ENCODE data around the gene ARMC5.

ARMC5 gene

GRCh38 chr16:31487071-31487719 is 27.9 kb downstream of the ARMC5 start:
- DNase-seq, result no peak
- H3K27ac ChIP-seq (ENCODE audit: insufficient read depth, low read length, poor library complexity, severe bottlenecking), result peak overlapping the region; percentile 58
- H3K4me3 ChIP-seq (ENCODE audit: insufficient read depth, low read depth, low read length, poor library complexity, severe bottlenecking), result peak overlapping the region; percentile 78
- H3K9me3 ChIP-seq (ENCODE audit: control insufficient read depth, low read length), result no peaks in the 10 kb centered on the region
- H3K27me3 ChIP-seq (replicated peaks; ENCODE audit: control insufficient read depth, insufficient read depth, low read length, poor library complexity, severe bottlenecking), result no peaks in the 10 kb centered on the region
- H3K4me1 ChIP-seq (ENCODE audit: control insufficient read depth, insufficient read depth, low read length, poor library complexity, severe bottlenecking), result peaks cover 7% of the 10 kb centered on the region
- H3K36me3 ChIP-seq (ENCODE audit: control insufficient read depth, insufficient read depth, low read length), result no peaks in the 10 kb centered on the region

GRCh38 chr16:31487720-31488467 is 28.6 kb downstream of the ARMC5 start:
- Histone ChIP-seq H3K36me3 (ENCODE audit: control insufficient read depth, insufficient read depth, low read length) (no peaks in the 10 kb centered on the region), H3K4me3 (ENCODE audit: insufficient read depth, low read depth, low read length, poor library complexity, severe bottlenecking) (peak overlapping the region; percentile 78), H3K27me3 (replicated peaks; ENCODE audit: control insufficient read depth, insufficient read depth, low read length, poor library complexity, severe bottlenecking) (no peaks in the 10 kb centered on the region), H3K9me3 (ENCODE audit: control insufficient read depth, low read length) (no peaks in the 10 kb centered on the region), H3K27ac (ENCODE audit: insufficient read depth, low read length, poor library complexity, severe bottlenecking) (peak overlapping the region; percentile 58), H3K4me1 (ENCODE audit: control insufficient read depth, insufficient read depth, low read length, poor library complexity, severe bottlenecking) (peaks cover 7% of the 10 kb centered on the region)
- peak; percentile 69 to 78 (median 75) for DNase-seq

GRCh38 chr16:31488468-31489297 is 29.4 kb downstream of the ARMC5 start:
- Histone ChIP-seq H3K27me3 (replicated peaks; ENCODE audit: control insufficient read depth, insufficient read depth, low read length, poor library complexity, severe bottlenecking) (no peaks in the 10 kb centered on the region), H3K9me3 (ENCODE audit: control insufficient read depth, low read length) (no peaks in the 10 kb centered on the region), H3K27ac (ENCODE audit: insufficient read depth, low read length, poor library complexity, severe bottlenecking) (peak overlapping the region; percentile 58), H3K4me3 (ENCODE audit: insufficient read depth, low read depth, low read length, poor library complexity, severe bottlenecking) (peak overlapping the region; percentile 78), H3K4me1 (ENCODE audit: control insufficient read depth, insufficient read depth, low read length, poor library complexity, severe bottlenecking) (peaks cover 7% of the 10 kb centered on the region), H3K36me3 (ENCODE audit: control insufficient read depth, insufficient read depth, low read length) (peaks cover 3% of the 10 kb centered on the region)
- DNase-seq, result no peak

- H3K27ac ChIP-seq (ENCODE audit: insufficient read depth, low read length, poor library complexity, severe bottlenecking), result no peak overlapping the region
- no peaks in the 10 kb centered on the region for H3K27me3 ChIP-seq (replicated peaks; ENCODE audit: control insufficient read depth, insufficient read depth, low read length, poor library complexity, severe bottlenecking)
- no peaks in the 10 kb centered on the region for H3K9me3 ChIP-seq (ENCODE audit: control insufficient read depth, low read length)
- H3K36me3 ChIP-seq (ENCODE audit: control insufficient read depth, insufficient read depth, low read length), result peaks cover 5% of the 10 kb centered on the region
- H3K4me1 ChIP-seq (ENCODE audit: control insufficient read depth, insufficient read depth, low read length, poor library complexity, severe bottlenecking), result peaks cover 7% of the 10 kb centered on the region
- no peak overlapping the region for H3K4me3 ChIP-seq (ENCODE audit: insufficient read depth, low read depth, low read length, poor library complexity, severe bottlenecking)
- DNase-seq, result no peak
These were observed 29.9 kb downstream of the ARMC5 start for GRCh38 chr16:31489298-31489564.

GRCh38 chr16:31489616-31490584 is 30.6 kb downstream of the ARMC5 start:
- H3K27me3 ChIP-seq (replicated peaks; ENCODE audit: control insufficient read depth, insufficient read depth, low read length, poor library complexity, severe bottlenecking), result no peaks in the 10 kb centered on the region
- no peak overlapping the region for H3K27ac ChIP-seq (ENCODE audit: insufficient read depth, low read length, poor library complexity, severe bottlenecking)
- peaks cover 7% of the 10 kb centered on the region for H3K4me1 ChIP-seq (ENCODE audit: control insufficient read depth, insufficient read depth, low read length, poor library complexity, severe bottlenecking)
- peaks cover 9% of the 10 kb centered on the region for H3K36me3 ChIP-seq (ENCODE audit: control insufficient read depth, insufficient read depth, low read length)
- H3K9me3 ChIP-seq (ENCODE audit: control insufficient read depth, low read length), result no peaks in the 10 kb centered on the region
- H3K4me3 ChIP-seq (ENCODE audit: insufficient read depth, low read depth, low read length, poor library complexity, severe bottlenecking), result no peak overlapping the region
- DNase-seq, result no peak

- Histone ChIP-seq H3K27ac (ENCODE audit: insufficient read depth, low read length, poor library complexity, severe bottlenecking) (no peak overlapping the region), H3K9me3 (ENCODE audit: control insufficient read depth, low read length) (no peaks in the 10 kb centered on the region), H3K4me3 (ENCODE audit: insufficient read depth, low read depth, low read length, poor library complexity, severe bottlenecking) (no peak overlapping the region), H3K4me1 (ENCODE audit: control insufficient read depth, insufficient read depth, low read length, poor library complexity, severe bottlenecking) (peaks cover 7% of the 10 kb centered on the region), H3K36me3 (ENCODE audit: control insufficient read depth, insufficient read depth, low read length) (peaks cover 29% of the 10 kb centered on the region), H3K27me3 (replicated peaks; ENCODE audit: control insufficient read depth, insufficient read depth, low read length, poor library complexity, severe bottlenecking) (no peaks in the 10 kb centered on the region)
- DNase-seq, result no peak
These were observed 32.6 kb downstream of the ARMC5 start for GRCh38 chr16:31491778-31492418.

- H3K9me3 ChIP-seq (ENCODE audit: control insufficient read depth, low read length), result no peaks in the 10 kb centered on the region
- DNase-seq, result no peak
- H3K36me3 ChIP-seq (ENCODE audit: control insufficient read depth, insufficient read depth, low read length), result peaks cover 41% of the 10 kb centered on the region
- no peak overlapping the region for H3K27ac ChIP-seq (ENCODE audit: insufficient read depth, low read length, poor library complexity, severe bottlenecking)
- no peaks in the 10 kb centered on the region for H3K27me3 ChIP-seq (replicated peaks; ENCODE audit: control insufficient read depth, insufficient read depth, low read length, poor library complexity, severe bottlenecking)
- H3K4me3 ChIP-seq (ENCODE audit: insufficient read depth, low read depth, low read length, poor library complexity, severe bottlenecking), result no peak overlapping the region
- no peaks in the 10 kb centered on the region for H3K4me1 ChIP-seq (ENCODE audit: control insufficient read depth, insufficient read depth, low read length, poor library complexity, severe bottlenecking)
These were observed 34.3 kb downstream of the ARMC5 start for GRCh38 chr16:31493506-31494125.

- Histone ChIP-seq H3K4me1 (ENCODE audit: control insufficient read depth, insufficient read depth, low read length, poor library complexity, severe bottlenecking) (no peaks in the 10 kb centered on the region), H3K9me3 (ENCODE audit: control insufficient read depth, low read length) (no peaks in the 10 kb centered on the region), H3K36me3 (ENCODE audit: control insufficient read depth, insufficient read depth, low read length) (peaks cover 53% of the 10 kb centered on the region), H3K27ac (ENCODE audit: insufficient read depth, low read length, poor library complexity, severe bottlenecking) (no peak overlapping the region), H3K4me3 (ENCODE audit: insufficient read depth, low read depth, low read length, poor library complexity, severe bottlenecking) (no peak overlapping the region), H3K27me3 (replicated peaks; ENCODE audit: control insufficient read depth, insufficient read depth, low read length, poor library complexity, severe bottlenecking) (no peaks in the 10 kb centered on the region)
- DNase-seq, result no peak
These were observed 37.4 kb downstream of the ARMC5 start for GRCh38 chr16:31496670-31497069.

- Histone ChIP-seq H3K36me3 (ENCODE audit: control insufficient read depth, insufficient read depth, low read length) (peaks cover 52% of the 10 kb centered on the region), H3K4me1 (ENCODE audit: control insufficient read depth, insufficient read depth, low read length, poor library complexity, severe bottlenecking) (no peaks in the 10 kb centered on the region), H3K9me3 (ENCODE audit: control insufficient read depth, low read length) (no peaks in the 10 kb centered on the region), H3K27ac (ENCODE audit: insufficient read depth, low read length, poor library complexity, severe bottlenecking) (no peak overlapping the region), H3K4me3 (ENCODE audit: insufficient read depth, low read depth, low read length, poor library complexity, severe bottlenecking) (no peak overlapping the region), H3K27me3 (replicated peaks; ENCODE audit: control insufficient read depth, insufficient read depth, low read length, poor library complexity, severe bottlenecking) (no peaks in the 10 kb centered on the region)
- no peak for DNase-seq
These were observed 39.2 kb downstream of the ARMC5 start for GRCh38 chr16:31498493-31498892.

All from effector memory CD4-positive, alpha-beta T cell (primary cell).